Sigmoid colon (tissue), 7 donors: ENCODE data around the gene FCER2. TPM values are rescaled to one million over a fixed set of nuclear protein-coding genes. Genes with fewer than 3 reads are reported as not detected.

Source experiments
- DNase-seq: peaks from one replicate; pipeline ENCODE4 v3.0.0-alpha.2; 2019
- H3K27ac ChIP-seq, 4 donors: fragments of 200-600 bp; sonication (generic); one replicate each; pipeline ENCODE4 v1.5.1; 2016 to 2019; ENCODE audit warnings: mild to moderate bottlenecking in 1 of 4
- H3K27me3 ChIP-seq, 3 donors: fragments of 200-600 bp; sonication (generic); one replicate each; pipeline ENCODE4 v1.5.1; 2019; ENCODE audit warnings: mild to moderate bottlenecking in 1 of 3
- H3K36me3 ChIP-seq, 4 donors: fragments of 200-600 bp; sonication (generic); one replicate each; pipeline ENCODE4 v1.5.1; 2016 to 2019
- H3K4me1 ChIP-seq, 4 donors: fragments of 200-600 bp; sonication (generic); one replicate each; pipeline ENCODE4 v1.5.1; 2017 to 2019
- H3K4me3 ChIP-seq, 4 donors: fragments of 200-600 bp; sonication (generic); one replicate each; pipeline ENCODE4 v1.5.1; 2017 to 2019; ENCODE audit warnings: mild to moderate bottlenecking in 2 of 4, moderate library complexity in 1 of 4
- H3K9me3 ChIP-seq, 4 donors: fragments of 200-600 bp in 3 of 4; sonication (generic) in 3 of 4; one replicate each; pipeline versions ENCODE4 v1.5.1 to v1.6.1; 2013 to 2019
- CTCF ChIP-seq, 4 experiments: fragments of 450-650 bp in 3 of 4; fragments of 200-600 bp in 1 of 4; IDR thresholded peaks; one replicate each; pipeline ENCODE4 v1.5.1; 2016 to 2019; ENCODE audit warnings: antibody characterized with exemption in 4 of 4, mild to moderate bottlenecking in 3 of 4, moderate library complexity in 2 of 4
- EP300 ChIP-seq, 4 donors: sonication (generic); formaldehyde crosslinking; IDR thresholded peaks; one replicate each; pipeline ENCODE4 v1.6.1; 2017; ENCODE audit warnings: antibody characterized with exemption in 4 of 4
- POLR2A ChIP-seq, 2 donors: fragments of 450-650 bp; IDR thresholded peaks; one replicate each; pipeline ENCODE4 v1.6.1; 2016; ENCODE audit warnings: antibody characterized with exemption in 2 of 2, mild to moderate bottlenecking in 2 of 2, moderate library complexity in 2 of 2
- POLR2AphosphoS5 ChIP-seq, 4 donors: sonication (generic); formaldehyde crosslinking; IDR thresholded peaks; one replicate each; pipeline ENCODE4 v1.6.1; 2017; ENCODE audit warnings: antibody characterized with exemption in 4 of 4
- whole genome bisulfite sequencing, 2 donors: extraction: QIAGEN DNeasy Blood & Tissue Kit; methylation state at CpG; one replicate each; pipeline ENCODE4 v1.1.7; 2013; 5-methylcytosine and 5-hydroxymethylcytosine counted together
- intact Hi-C: fragments of 100-400 bp; cut with DNase I; formaldehyde crosslinking; loops from one replicate; pipeline ENCODE4 v1.15.1; 2023
- polyA plus RNA-seq, 3 donors: library from polyadenylated mRNA; stranded (reverse); fragments of 200-250 nt; gene quantifications; one replicate each; pipeline ENCODE4 v1.2.3, GENCODE V29; 2013
- total RNA-seq, 4 donors: library from RNA; depleted of rRNA; stranded (reverse); fragments of >200 nt; gene quantifications; one replicate each; pipeline ENCODE4 v1.1.0, GENCODE V29; 2016
- donor health status: healthy with polysubstance abuse.
- donor health status: Bipolar disorder and iron deficiency.
- donor health status: healthy.

The FCER2 gene
- total and polyA plus RNA-seq, 7 donors: 0.27 to 14.7 (median 0.61) TPM; not detected in 1

GRCh38 chr19:7687177-7687576 is 14.8 kb downstream of the FCER2 start:
- Histone ChIP-seq H3K4me1 (peaks cover 0 to 4% (median 4%) of the 10 kb centered on the region in 4 donors), H3K36me3 (peaks cover 0 to 24% (median 19%) of the 10 kb centered on the region in 4 donors), H3K27ac (no peak overlapping the region), H3K4me3 (no peak overlapping the region), H3K27me3 (peaks cover 0 to 25% (median 0%) of the 10 kb centered on the region in 3 donors), H3K9me3 (no peaks in the 10 kb centered on the region)
- intact Hi-C loops: no loop called here
- TF ChIP-seq EP300 (IDR thresholded peaks at IDR 0.05) (no peak), POLR2A (IDR thresholded peaks at IDR 0.05) (no peak), POLR2AphosphoS5 (IDR thresholded peaks at IDR 0.05) (no peak), CTCF (IDR thresholded peaks at IDR 0.05) (no peak)
- DNase-seq: no peak
- WGBS, 2 donors: 89 to 91% methylated on average over 12 of the region's 12 CpGs

DNA sequence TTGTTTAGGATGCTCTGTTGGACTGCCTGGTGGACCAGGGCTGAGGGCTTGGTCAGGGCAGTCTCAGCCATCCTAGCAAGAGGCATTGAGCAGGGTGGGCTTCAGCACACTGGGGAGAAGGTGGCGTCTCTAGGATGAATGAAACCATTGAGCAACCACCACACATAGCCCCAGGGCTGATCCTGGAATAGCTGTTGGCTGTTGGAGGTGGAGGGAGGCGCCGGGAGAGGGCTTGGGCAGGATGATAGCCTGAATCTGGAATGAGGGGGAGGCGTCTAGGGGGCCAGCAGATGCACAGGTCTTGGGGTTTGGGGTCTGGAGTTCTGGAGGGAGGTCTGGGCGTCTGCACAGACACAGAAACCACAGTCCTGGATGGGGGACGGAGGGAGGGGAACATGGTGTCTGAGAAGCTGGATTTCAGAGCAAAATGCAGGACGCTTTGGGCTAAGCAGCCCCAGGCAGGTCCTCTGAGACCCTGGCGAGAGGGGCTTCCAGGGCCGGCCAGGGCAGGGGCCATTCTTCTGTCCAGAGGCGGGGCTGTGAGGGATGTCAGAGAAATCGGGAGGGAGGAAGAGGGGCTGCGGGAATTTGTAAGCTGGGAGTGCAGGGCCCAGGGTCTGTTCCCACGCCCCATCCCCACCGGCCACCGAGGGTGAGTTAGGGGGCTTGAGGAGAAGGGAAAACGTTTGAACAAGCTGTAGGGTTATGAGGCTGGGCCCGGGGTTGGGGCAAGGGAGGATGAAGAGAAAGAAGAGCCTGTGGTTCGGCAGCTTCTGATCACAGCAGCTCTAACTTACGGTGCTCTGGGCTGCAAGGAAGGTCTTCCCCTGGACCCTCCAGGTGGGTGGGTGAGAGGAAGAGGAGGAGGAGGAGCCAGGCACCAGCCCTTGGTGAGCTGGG is 16.1 kb downstream of the FCER2 start:
- 59 to 70% methylated on average over 19 of the region's 19 CpGs for WGBS, 2 donors
- intact Hi-C loops: no loop called here

GRCh38 chr19:7682175-7682855 is 19.6 kb downstream of the FCER2 start:
- TF ChIP-seq EP300 (IDR thresholded peaks at IDR 0.05) (no peak), CTCF (IDR thresholded peaks at IDR 0.05) (no peak), POLR2A (IDR thresholded peaks at IDR 0.05) (no peak), POLR2AphosphoS5 (IDR thresholded peaks at IDR 0.05) (no peak)
- intact Hi-C loops: loop anchor here (5.0 kb wide), 2 partner anchors 115 to 120 kb away; no protein-coding TSS in a partner anchor
- 88 to 95% methylated on average over 74 of the region's 74 CpGs for WGBS, 2 donors
- Histone ChIP-seq H3K27ac (peak overlapping the region; percentile 15 to 90 (median 86)), H3K4me1 (peaks cover 0 to 22% (median 14%) of the 10 kb centered on the region in 4 donors), H3K4me3 (peak overlapping the region in 3 of 4 donors; percentile 94 to 98 (median 98)), H3K36me3 (peaks cover 0 to 25% (median 19%) of the 10 kb centered on the region in 4 donors), H3K9me3 (no peaks in the 10 kb centered on the region), H3K27me3 (peaks cover 0 to 25% (median 12%) of the 10 kb centered on the region in 3 donors)
- no peak for DNase-seq

More for the DNA sequence above, 16.1 kb downstream of the FCER2 start:
- H3K4me3 ChIP-seq: no peak overlapping the region
- peaks cover 0 to 17% (median 12%) of the 10 kb centered on the region in 4 donors for H3K4me1 ChIP-seq
- peaks cover 0 to 19% (median 0%) of the 10 kb centered on the region in 3 donors for H3K27me3 ChIP-seq
- peaks cover 0 to 25% (median 19%) of the 10 kb centered on the region in 4 donors for H3K36me3 ChIP-seq
- no peak for TF ChIP-seq EP300 (IDR thresholded peaks at IDR 0.05)
- TF ChIP-seq POLR2A (IDR thresholded peaks at IDR 0.05): no peak
- TF ChIP-seq POLR2AphosphoS5 (IDR thresholded peaks at IDR 0.05): no peak
- no peak for TF ChIP-seq CTCF (IDR thresholded peaks at IDR 0.05)
- H3K9me3 ChIP-seq: no peaks in the 10 kb centered on the region
- no peak overlapping the region for H3K27ac ChIP-seq
- DNase-seq: no peak

DNA sequence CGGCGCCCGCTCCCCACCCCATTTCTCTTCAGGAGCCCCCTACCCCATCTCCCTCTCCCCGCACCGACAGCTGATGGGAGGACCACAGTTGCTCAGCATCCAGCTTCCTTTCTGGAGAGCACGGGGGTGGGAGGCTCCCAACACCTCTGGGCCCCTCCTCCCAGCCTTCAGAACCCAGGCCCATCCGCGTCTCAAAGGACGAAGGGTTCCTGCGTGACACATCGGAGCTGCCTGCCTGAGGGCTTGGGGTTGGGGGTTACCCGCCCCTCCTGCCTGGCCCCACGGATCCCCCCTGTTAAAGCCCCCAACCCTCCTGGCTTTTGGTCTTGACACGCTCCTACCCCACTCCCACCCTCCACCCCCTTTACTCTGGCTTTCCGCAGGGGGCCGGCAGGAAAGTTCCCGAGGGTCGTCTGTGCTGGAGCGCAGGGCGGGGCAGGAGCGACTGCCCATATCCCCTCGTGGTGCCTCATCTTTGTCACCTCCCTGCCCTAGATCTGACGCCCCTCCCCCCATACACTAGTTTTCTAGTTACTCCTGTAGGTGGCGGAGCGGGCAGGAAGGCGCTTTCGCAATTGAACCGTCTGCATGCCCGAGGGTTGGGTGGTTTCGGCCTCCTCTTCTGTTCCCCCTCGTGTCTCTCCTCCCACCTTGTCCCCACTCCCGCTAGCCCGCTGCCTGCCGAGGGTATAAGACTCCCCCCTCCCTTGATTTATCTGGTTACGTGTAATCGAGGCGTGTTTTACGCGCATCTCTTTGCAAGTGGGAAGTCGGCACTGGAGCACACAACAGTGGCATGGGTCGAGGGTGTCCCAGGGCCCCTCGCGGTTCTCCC is 20.4 kb downstream of the FCER2 start:
- DNase-seq: peak; percentile 87
- no peaks in the 10 kb centered on the region for H3K9me3 ChIP-seq
- peaks cover 0 to 22% (median 14%) of the 10 kb centered on the region in 4 donors for H3K4me1 ChIP-seq
- WGBS, 2 donors: 8 to 14% methylated on average over 43 of the region's 43 CpGs
- H3K27me3 ChIP-seq: peaks cover 0 to 33% (median 12%) of the 10 kb centered on the region in 3 donors
- TF ChIP-seq POLR2A (IDR thresholded peaks at IDR 0.05) (no peak), POLR2AphosphoS5 (IDR thresholded peaks at IDR 0.05) (peak in 1 of 4 donors; percentile 11), EP300 (IDR thresholded peaks at IDR 0.05) (no peak), CTCF (IDR thresholded peaks at IDR 0.05) (peak in 3 of 4 experiments; percentile 43 to 50 (median 44))
- peak overlapping the region; percentile 94 to 98 (median 97) for H3K4me3 ChIP-seq
- H3K27ac ChIP-seq: peak overlapping the region; percentile 86 to 90 (median 86)
- H3K36me3 ChIP-seq: peaks cover 0 to 25% (median 19%) of the 10 kb centered on the region in 4 donors
- intact Hi-C loops: loop anchor here (2.0 to 5.0 kb wide), 3 partner anchors 53 to 121 kb away; partner anchors contain the start of genes PET100 and XAB2
